Peyer's patch (tissue), 4 donors: ENCODE data around the gene CHIC2. TPM values are rescaled to one million over a fixed set of nuclear protein-coding genes. Genes with fewer than 3 reads are reported as not detected.

Experiments used
- DNase-seq, 3 donors: peaks; one replicate each; pipeline ENCODE4 v3.0.0-alpha.2; 2017 to 2019
- H3K27ac ChIP-seq, 4 donors: fragments of 200-600 bp; sonication (generic); one replicate each; pipeline ENCODE4 v1.5.1; 2016 to 2019
- H3K27me3 ChIP-seq, 2 donors: fragments of 200-600 bp; sonication (generic); one replicate each; pipeline ENCODE4 v1.5.1; 2019
- H3K36me3 ChIP-seq, 3 donors: fragments of 200-600 bp; sonication (generic); one replicate each; pipeline ENCODE4 v1.5.1; 2016 to 2019
- H3K4me1 ChIP-seq, 4 donors: fragments of 200-600 bp; sonication (generic); one replicate each; pipeline ENCODE4 v1.5.1; 2016 to 2019
- H3K4me3 ChIP-seq, 4 donors: fragments of 200-600 bp; sonication (generic); 1 replicate in 3 of 4; 2 replicates in 1 of 4; pipeline ENCODE4 v1.5.1; 2016 to 2019; ENCODE audit warnings: mild to moderate bottlenecking in 1 of 4
- H3K9me3 ChIP-seq, 4 donors: fragments of 200-600 bp; sonication (generic); one replicate each; pipeline ENCODE4 v1.5.1; 2016 to 2019; ENCODE audit warnings: mild to moderate bottlenecking in 1 of 4
- POLR2A ChIP-seq, 2 donors: fragments of 450-650 bp; IDR thresholded peaks; one replicate each; pipeline ENCODE4 v1.5.1; 2017; ENCODE audit warnings: antibody characterized with exemption in 2 of 2, mild to moderate bottlenecking in 2 of 2, moderate library complexity in 2 of 2
- total RNA-seq, 4 donors: library from RNA; depleted of rRNA; stranded (reverse); fragments of >200 nt; gene quantifications; one replicate each; pipeline ENCODE4 v1.1.0, GENCODE V29; 2016
- TF ChIP-seq, protein P1 (sequence below), 6 experiments: fragments of 450-650 bp in 4 of 6; fragments of 200-600 bp in 2 of 6; sonication (generic) in 1 of 6; IDR thresholded peaks; one replicate each; pipeline ENCODE4 v1.5.1; 2017 to 2019; ENCODE audit warnings: antibody characterized with exemption in 6 of 6, mild to moderate bottlenecking in 3 of 6, moderate library complexity in 1 of 6

Gene CHIC2
- total RNA-seq, 4 donors from 2014 or later = 34.7 to 59.4 (median 47.6) TPM

- TF ChIP-seq, protein P1, sequence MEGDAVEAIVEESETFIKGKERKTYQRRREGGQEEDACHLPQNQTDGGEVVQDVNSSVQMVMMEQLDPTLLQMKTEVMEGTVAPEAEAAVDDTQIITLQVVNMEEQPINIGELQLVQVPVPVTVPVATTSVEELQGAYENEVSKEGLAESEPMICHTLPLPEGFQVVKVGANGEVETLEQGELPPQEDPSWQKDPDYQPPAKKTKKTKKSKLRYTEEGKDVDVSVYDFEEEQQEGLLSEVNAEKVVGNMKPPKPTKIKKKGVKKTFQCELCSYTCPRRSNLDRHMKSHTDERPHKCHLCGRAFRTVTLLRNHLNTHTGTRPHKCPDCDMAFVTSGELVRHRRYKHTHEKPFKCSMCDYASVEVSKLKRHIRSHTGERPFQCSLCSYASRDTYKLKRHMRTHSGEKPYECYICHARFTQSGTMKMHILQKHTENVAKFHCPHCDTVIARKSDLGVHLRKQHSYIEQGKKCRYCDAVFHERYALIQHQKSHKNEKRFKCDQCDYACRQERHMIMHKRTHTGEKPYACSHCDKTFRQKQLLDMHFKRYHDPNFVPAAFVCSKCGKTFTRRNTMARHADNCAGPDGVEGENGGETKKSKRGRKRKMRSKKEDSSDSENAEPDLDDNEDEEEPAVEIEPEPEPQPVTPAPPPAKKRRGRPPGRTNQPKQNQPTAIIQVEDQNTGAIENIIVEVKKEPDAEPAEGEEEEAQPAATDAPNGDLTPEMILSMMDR (IDR thresholded peaks at IDR 0.05) = no peak
- no peak for TF ChIP-seq POLR2A (IDR thresholded peaks at IDR 0.05)
- H3K4me3 ChIP-seq = no peak overlapping the region
- no peaks in the 10 kb centered on the region for H3K9me3 ChIP-seq
- H3K27me3 ChIP-seq = no peaks in the 10 kb centered on the region
- no peaks in the 10 kb centered on the region for H3K36me3 ChIP-seq
- no peaks in the 10 kb centered on the region for H3K4me1 ChIP-seq
- no peak for DNase-seq
- no peak overlapping the region for H3K27ac ChIP-seq
Observed at GRCh38 chr4:54077812-54078211, 13.4 kb upstream of the CHIC2 start.

DNA sequence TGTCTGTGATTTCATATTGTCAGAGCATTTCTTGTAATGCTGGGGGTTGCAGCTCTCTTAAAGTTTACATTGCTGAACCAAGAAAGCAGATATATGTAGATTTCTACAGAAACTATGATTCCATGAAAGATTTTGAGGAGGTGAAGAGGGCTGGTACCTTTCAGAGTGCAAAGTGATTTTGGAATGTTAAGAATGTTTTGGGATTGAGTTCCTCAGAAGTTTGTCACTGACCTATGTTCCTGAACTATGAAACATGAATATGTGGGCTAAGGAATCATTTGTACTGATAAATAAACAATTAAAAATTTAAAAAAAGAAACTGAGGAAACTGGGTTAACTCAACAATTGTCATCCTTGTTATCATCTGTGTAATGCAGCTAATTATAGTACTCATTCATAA is 12.3 kb upstream of the CHIC2 start:
- H3K4me1 ChIP-seq = no peaks in the 10 kb centered on the region
- H3K4me3 ChIP-seq = no peak overlapping the region
- H3K9me3 ChIP-seq = no peaks in the 10 kb centered on the region
- H3K27me3 ChIP-seq = no peaks in the 10 kb centered on the region
- TF ChIP-seq, protein P1 (IDR thresholded peaks at IDR 0.05) = no peak
- TF ChIP-seq POLR2A (IDR thresholded peaks at IDR 0.05) = no peak
- H3K36me3 ChIP-seq = no peaks in the 10 kb centered on the region
- DNase-seq = no peak
- H3K27ac ChIP-seq = no peak overlapping the region

DNA sequence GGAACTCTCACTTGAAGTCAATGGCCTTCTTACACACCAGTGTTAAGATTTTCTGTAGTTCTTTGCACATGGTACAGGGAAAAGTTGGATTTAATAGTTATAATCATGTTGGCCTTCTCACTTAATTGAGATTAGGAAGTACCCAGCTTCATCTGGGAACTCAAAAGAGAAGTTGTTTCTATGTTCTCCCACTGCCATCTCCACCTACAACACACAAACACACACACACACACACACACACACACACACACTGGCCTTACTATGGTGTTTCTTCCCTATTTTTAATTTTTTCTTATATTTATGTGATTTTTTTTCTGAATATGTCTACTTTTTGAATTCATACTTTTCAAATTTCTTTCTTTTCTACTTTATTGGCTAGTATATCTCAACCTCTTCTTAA is 10.0 kb upstream of the CHIC2 start:
- no peaks in the 10 kb centered on the region for H3K36me3 ChIP-seq
- no peak overlapping the region for H3K4me3 ChIP-seq
- H3K4me1 ChIP-seq = no peaks in the 10 kb centered on the region
- no peak for TF ChIP-seq POLR2A (IDR thresholded peaks at IDR 0.05)
- TF ChIP-seq, protein P1 (IDR thresholded peaks at IDR 0.05) = no peak
- no peaks in the 10 kb centered on the region for H3K9me3 ChIP-seq
- no peaks in the 10 kb centered on the region for H3K27me3 ChIP-seq
- H3K27ac ChIP-seq = no peak overlapping the region
- no peak for DNase-seq

DNA sequence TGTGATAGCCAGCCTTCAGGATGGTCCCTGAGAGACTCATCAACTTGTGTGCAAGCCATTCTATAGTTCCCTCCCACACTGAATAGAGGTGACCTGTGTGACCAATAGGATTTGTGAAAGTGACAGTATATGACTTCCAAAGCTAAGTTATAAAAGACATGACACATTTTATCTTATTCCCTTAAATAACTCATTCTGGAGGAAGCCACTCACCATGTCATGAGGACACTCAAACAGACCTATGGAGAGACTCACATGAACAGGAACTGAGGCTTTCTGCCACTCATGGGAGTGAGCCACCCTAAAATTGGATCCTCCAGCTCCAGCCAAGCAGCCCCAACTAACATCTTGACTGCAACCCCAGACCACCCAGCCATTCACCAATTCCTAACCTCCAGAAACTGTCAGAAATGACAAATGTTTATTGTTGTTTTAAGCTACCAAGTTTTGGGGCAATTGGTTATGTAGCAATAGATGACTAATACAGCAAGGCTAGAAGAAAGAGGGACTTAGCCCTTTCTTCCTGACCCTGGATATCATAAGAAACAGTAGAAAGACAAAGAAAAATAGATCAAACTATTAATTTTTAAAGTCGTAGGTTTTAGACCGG is 9.0 kb upstream of the CHIC2 start:
- Histone ChIP-seq H3K4me1 (no peaks in the 10 kb centered on the region), H3K36me3 (no peaks in the 10 kb centered on the region), H3K9me3 (no peaks in the 10 kb centered on the region), H3K27ac (no peak overlapping the region), H3K27me3 (no peaks in the 10 kb centered on the region), H3K4me3 (no peak overlapping the region)
- DNase-seq = no peak
- TF ChIP-seq, protein P1 (IDR thresholded peaks at IDR 0.05) = no peak
- TF ChIP-seq POLR2A (IDR thresholded peaks at IDR 0.05) = no peak

- no peaks in the 10 kb centered on the region for H3K27me3 ChIP-seq
- peaks cover 0 to 17% (median 0%) of the 10 kb centered on the region in 4 donors for H3K4me1 ChIP-seq
- H3K9me3 ChIP-seq = no peaks in the 10 kb centered on the region
- no peaks in the 10 kb centered on the region for H3K36me3 ChIP-seq
- TF ChIP-seq POLR2A (IDR thresholded peaks at IDR 0.05) = no peak
- TF ChIP-seq, protein P1 (IDR thresholded peaks at IDR 0.05) = no peak
- H3K27ac ChIP-seq = peak overlapping the region in 2 of 4 donors; percentile 53 to 64
- peak in 1 of 3 donors; percentile 55 for DNase-seq
- H3K4me3 ChIP-seq = no peak overlapping the region
Observed at GRCh38 chr4:54067166-54067565, 2.8 kb upstream of the CHIC2 start.
